Measurements from ENCODE around the gene C1orf35. TPM values are rescaled to one million over a fixed set of nuclear protein-coding genes. Genes with fewer than 3 reads are reported as not detected.

C1orf35 gene
- total RNA-seq, 2 donors from 2014 or later: 9.1 to 9.7 TPM

DNA sequence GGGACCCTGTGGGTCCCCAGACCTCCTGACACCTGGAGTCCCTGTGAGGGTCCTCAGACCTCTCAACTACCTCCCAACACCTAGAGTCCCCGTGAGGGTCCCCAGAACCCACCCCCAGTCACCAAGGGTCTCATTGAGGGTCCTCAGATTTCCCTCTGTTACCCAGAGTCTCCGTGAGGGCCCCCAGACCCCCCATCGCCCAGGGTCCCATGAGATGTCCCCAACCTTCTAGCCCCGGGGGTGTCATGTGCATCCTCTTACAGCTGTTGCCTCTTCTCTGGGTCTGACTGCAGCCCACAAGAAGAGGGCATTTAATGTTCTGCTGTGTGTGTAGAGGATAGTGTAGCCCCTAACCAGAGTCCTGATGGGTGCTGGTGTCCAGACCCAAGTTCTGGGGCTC, 44.6 kb upstream of the C1orf35 start:
- H3K27ac ChIP-seq: peak overlapping the region in 1 of 2 donors; percentile 83
- TF ChIP-seq, protein P1, sequence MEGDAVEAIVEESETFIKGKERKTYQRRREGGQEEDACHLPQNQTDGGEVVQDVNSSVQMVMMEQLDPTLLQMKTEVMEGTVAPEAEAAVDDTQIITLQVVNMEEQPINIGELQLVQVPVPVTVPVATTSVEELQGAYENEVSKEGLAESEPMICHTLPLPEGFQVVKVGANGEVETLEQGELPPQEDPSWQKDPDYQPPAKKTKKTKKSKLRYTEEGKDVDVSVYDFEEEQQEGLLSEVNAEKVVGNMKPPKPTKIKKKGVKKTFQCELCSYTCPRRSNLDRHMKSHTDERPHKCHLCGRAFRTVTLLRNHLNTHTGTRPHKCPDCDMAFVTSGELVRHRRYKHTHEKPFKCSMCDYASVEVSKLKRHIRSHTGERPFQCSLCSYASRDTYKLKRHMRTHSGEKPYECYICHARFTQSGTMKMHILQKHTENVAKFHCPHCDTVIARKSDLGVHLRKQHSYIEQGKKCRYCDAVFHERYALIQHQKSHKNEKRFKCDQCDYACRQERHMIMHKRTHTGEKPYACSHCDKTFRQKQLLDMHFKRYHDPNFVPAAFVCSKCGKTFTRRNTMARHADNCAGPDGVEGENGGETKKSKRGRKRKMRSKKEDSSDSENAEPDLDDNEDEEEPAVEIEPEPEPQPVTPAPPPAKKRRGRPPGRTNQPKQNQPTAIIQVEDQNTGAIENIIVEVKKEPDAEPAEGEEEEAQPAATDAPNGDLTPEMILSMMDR (IDR thresholded peaks at IDR 0.05): no peak
- H3K27me3 ChIP-seq (replicated peaks; ENCODE audit: insufficient read depth): no peaks in the 10 kb centered on the region
- ATAC-seq (ENCODE audit: insufficient number of reproducible peaks, low FRiP score, low read depth): no peak
- H3K9me3 ChIP-seq: no peaks in the 10 kb centered on the region
- H3K4me1 ChIP-seq (ENCODE audit: control insufficient read depth in 1 of 2, low read depth in 2 of 2): peaks cover 45 to 54% of the 10 kb centered on the region in 2 donors
- no peak for DNase-seq (ENCODE audit: low spot score)
- H3K36me3 ChIP-seq: peaks cover 13% of the 10 kb centered on the region
- H3K4me3 ChIP-seq: no peak overlapping the region

DNA sequence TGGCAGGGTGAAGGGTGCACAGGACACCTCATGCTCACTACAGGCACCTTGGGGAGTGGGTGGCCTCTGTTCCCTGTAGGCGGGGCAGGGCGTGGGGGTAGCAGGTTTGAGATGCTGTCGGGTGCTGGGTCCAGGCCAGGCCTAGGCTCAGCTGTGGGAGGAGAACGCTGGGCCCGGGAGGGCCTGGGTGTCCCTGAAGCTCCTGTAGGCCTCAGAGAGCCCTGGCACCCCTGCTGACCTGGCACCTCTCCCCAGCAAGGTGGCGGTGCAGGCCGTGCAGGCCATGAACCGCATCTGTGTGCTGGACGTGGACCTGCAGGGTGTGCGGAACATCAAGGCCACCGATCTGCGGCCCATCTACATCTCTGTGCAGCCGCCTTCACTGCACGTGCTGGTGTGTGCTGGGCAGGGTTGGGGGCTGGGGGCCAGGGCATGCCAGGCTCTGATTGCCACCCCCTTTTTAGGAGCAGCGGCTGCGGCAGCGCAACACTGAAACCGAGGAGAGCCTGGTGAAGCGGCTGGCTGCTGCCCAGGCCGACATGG, 44.1 kb upstream of the C1orf35 start:
- Histone ChIP-seq H3K9me3 (no peaks in the 10 kb centered on the region), H3K4me1 (ENCODE audit: control insufficient read depth in 1 of 2, low read depth in 2 of 2) (peaks cover 50 to 59% of the 10 kb centered on the region in 2 donors), H3K36me3 (peaks cover 13% of the 10 kb centered on the region), H3K27ac (no peak overlapping the region), H3K27me3 (replicated peaks; ENCODE audit: insufficient read depth) (no peaks in the 10 kb centered on the region), H3K4me3 (no peak overlapping the region)
- TF ChIP-seq, protein P1 (IDR thresholded peaks at IDR 0.05): no peak
- no peak for DNase-seq (ENCODE audit: low spot score)
- ATAC-seq (ENCODE audit: insufficient number of reproducible peaks, low FRiP score, low read depth): no peak

DNA sequence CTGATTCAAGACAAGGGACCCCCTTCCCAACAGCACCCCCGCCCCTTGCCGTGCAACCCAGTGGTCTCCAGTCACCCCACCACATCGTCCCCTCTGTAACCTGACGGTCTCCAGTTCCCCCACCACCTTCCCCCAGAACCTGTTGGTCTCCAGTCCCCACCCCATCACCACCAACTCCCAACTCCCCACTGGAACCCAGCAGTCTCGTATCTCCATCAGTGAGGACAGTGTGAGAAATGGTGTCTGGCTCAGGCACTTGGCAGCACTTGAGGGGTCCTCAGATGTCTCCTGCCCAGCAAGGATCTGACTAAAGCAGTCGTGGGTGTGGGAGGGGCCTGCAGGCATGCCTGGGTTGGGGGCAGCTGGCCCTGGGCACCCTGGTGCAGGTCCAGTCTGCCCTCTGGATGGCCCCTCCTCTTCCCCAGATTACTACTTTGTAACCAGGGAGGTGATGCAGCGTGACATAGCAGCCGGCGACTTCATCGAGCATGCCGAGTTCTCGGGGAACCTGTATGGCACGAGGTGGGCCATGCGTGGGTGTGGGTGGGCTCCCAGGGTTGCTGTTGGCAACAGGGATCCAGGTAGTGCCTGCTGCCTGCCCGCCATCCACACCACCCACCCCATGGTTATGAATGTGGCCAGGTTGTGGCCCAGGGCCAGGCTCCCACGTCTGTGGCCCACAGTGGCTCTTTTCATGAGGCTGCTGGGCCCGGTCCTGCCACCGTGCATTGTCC, 43.5 kb upstream of the C1orf35 start:
- ATAC-seq (ENCODE audit: insufficient number of reproducible peaks, low FRiP score, low read depth) (no peak), DNase-seq (ENCODE audit: low spot score) (no peak)
- H3K4me1 ChIP-seq (ENCODE audit: control insufficient read depth in 1 of 2, low read depth in 2 of 2): peaks cover 57 to 62% of the 10 kb centered on the region in 2 donors
- no peak overlapping the region for H3K4me3 ChIP-seq
- H3K36me3 ChIP-seq: peaks cover 13% of the 10 kb centered on the region
- no peaks in the 10 kb centered on the region for H3K9me3 ChIP-seq
- H3K27ac ChIP-seq: no peak overlapping the region
- TF ChIP-seq, protein P1 (IDR thresholded peaks at IDR 0.05): no peak
- H3K27me3 ChIP-seq (replicated peaks; ENCODE audit: insufficient read depth): no peaks in the 10 kb centered on the region

DNA sequence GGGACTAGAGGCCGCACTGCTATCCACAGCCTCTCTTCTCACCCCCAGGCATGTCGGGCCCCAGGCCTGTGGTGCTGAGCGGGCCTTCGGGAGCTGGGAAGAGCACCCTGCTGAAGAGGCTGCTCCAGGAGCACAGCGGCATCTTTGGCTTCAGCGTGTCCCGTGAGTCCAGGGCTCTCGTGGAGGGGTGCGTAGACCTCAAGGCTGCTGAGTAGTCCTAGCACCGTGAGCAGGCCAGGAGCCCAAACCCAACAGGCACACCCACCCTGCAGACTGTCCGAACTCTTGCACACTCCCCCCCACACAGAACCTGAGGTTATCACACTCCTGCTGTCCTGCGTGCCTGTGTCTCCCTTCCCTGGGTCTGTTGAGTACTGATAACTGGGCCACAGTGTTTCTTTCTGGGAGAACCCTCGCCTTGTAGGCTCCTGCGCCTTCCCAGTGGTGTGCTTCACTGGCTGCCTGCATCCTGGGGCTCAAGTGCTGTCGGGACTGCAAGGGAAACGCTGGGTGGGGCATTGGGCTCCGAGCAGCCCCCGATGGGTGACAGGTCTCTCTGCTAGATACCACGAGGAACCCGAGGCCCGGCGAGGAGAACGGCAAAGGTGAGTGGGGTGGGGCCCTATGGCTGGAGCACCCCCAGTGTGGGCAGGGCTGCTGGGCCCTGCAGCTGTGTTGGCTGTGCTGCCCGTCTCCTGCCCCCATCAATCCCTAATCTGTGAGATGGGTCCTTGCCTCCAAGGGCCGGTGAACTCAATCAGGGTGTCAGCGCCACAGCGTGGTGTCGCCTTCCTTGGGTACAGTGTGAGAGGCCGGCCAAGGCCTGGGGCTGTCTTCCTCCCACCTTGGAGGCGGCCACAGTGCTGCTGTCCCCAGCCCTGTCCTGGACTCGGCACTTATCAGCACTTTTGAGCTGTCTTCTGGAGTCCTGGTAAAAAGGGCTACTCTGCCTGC, 42.6 kb upstream of the C1orf35 start:
- Histone ChIP-seq H3K9me3 (no peaks in the 10 kb centered on the region), H3K4me1 (ENCODE audit: control insufficient read depth in 1 of 2, low read depth in 2 of 2) (peaks cover 55 to 62% of the 10 kb centered on the region in 2 donors), H3K27me3 (replicated peaks; ENCODE audit: insufficient read depth) (no peaks in the 10 kb centered on the region), H3K27ac (no peak overlapping the region), H3K36me3 (peaks cover 13% of the 10 kb centered on the region), H3K4me3 (no peak overlapping the region)
- ATAC-seq (ENCODE audit: insufficient number of reproducible peaks, low FRiP score, low read depth) (no peak), DNase-seq (ENCODE audit: low spot score) (no peak)
- TF ChIP-seq, protein P1 (IDR thresholded peaks at IDR 0.05): no peak

DNA sequence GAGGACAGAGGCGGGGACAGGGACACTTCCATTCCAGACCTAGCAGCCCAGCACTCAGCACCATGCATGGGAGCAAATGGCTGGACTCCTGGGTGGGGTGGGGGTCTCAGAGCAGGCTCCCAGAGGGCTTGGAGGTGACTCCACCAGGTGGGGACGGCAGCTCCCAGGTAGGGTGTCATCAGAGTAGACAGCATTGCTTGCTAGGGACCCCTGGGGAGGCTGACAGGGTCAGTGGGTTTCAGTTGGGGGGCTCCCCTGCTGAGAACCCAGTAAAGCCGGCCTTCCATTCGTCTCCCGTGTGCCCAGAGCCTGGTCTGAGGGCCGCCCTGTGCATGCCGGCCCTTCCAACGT, 41.8 kb upstream of the C1orf35 start:
- H3K4me3 ChIP-seq: no peak overlapping the region
- peaks cover 48 to 56% of the 10 kb centered on the region in 2 donors for H3K4me1 ChIP-seq (ENCODE audit: control insufficient read depth in 1 of 2, low read depth in 2 of 2)
- no peaks in the 10 kb centered on the region for H3K27me3 ChIP-seq (replicated peaks; ENCODE audit: insufficient read depth)
- H3K36me3 ChIP-seq: peaks cover 13% of the 10 kb centered on the region
- no peak overlapping the region for H3K27ac ChIP-seq
- no peaks in the 10 kb centered on the region for H3K9me3 ChIP-seq
- ATAC-seq (ENCODE audit: insufficient number of reproducible peaks, low FRiP score, low read depth) (no peak), DNase-seq (ENCODE audit: low spot score) (no peak)
- TF ChIP-seq, protein P1 (IDR thresholded peaks at IDR 0.05): no peak

Measured in thoracic aorta (tissue), 2 donors.